ENCODE data around the gene NR2C2.

NR2C2 gene

DNA sequence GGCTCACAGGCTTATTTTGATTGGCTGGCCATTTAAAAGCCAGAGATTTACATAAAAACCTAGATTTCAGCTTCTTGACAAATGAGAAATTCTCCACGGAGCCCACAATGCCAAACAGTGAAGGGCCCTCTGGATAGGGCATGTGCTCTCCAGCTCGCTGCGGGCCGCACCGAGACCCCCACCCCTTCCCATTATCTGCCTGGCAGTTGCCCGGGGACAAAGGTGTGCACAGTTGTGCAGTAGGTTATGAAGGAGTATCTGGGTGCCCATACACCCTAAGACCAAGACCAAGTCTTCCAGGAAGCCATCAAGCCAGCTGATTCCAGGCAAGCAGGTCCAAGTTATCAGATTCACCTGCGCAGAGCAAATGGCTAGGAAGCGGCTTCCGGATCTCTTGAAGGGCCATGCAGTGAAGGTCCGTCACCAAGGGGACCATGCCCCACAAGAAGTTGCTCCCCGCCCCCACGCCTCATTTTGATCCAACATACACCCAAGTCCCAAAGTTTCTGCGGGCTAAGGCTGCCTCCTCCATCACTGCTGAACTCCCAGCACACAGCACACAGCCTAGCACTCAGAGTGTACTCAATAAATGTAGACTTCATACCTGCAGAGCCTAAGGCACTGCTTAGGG lies 116.4 kb downstream of the NR2C2 start:
- DNase-seq (ENCODE audit: low spot score) = no peak

DNA sequence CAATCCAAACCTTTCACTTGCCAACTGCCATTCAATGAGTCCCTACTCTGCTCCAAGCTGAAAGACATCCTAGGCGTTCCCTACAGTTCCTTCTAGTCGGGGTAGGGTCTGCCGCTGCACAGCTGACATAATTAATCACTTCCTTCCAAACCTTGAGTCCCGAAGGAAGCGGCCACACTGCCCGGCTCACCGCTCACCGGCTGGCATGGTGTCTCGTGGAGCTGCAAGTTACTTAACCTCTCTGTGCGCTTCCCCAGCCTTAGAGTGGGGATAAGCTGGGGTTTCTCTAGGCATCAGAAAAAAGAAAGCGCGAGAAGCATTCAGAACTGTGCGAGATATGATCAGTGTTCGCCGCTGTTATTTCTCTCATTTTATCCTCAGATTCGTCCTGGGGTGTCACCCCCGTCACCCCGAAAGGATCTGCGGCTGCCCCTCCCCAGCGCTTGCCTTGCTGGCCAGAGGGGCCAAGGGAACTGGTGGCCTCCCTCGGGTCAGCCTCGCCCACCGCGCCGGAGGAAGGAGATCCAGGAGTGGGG lies 117.0 kb downstream of the NR2C2 start:
- DNase-seq (ENCODE audit: low spot score) = peak; percentile 61

DNA sequence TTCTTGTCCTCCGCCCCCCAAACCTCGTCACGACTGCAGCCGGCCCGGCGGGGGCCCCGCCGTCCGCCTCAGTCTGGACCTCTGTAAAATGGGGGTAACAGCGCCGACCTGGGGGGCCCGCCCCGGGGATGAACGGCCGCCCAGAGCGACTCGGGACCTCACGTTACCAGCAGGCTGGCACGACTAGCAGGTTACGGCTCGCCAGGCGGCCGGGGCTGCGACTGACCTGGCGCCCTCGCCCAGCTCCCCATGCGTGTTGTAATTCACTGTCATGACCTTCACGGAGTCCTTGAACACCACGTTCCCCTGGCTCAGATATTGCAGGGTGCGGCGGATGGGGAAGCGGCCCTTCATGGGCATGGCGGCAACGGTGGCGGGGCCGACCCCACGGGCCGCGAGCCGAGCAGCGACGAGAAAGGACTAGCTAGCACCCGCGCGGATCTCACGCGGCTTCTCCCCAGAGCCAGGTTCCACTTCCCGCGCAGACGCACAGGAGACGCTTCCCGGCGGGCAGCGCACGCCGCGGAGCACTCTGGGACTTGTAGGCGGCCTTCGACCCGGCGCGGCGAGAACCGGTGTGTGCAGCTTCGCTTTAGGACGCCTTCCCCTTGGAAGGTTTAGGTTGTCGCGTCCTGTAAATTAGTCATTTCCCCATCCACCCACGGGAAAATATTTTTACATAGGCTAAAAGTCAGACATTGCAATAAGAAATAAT lies 117.6 kb downstream of the NR2C2 start, which contains the start of gene MRPS25:
Gene MRPS25, minus strand, starts transcription at position 481 of the 715 bp plus-strand sequence. Its CDS starts 121 bp downstream, at position 360.
- DNase-seq (ENCODE audit: low spot score) = peak; percentile 92

DNA sequence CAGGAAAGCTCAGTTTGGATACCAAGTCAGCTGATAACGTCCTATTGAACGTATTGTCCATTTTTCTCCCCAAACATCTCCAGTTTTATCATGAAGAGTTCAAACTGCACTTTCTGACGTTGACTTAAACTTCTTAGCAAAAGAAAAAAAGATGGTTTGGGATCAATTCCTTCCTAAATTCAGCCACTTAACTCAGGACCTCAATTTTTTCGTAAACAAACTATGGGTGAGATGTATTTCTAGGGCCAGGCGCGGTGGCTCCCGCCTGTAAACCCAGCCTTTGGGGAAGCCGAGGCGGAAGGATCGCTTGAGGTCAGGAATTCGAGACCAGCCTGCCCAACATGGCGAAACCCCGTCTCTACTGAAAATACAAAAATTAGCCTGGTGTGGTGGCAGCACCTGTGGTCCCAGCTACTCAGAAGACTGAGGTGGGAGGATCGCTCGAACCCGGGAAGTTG lies 118.2 kb downstream of the NR2C2 start:
- DNase-seq (ENCODE audit: low spot score) = no peak

- DNase-seq (ENCODE audit: low spot score) = no peak
These were observed 119.1 kb downstream of the NR2C2 start for GRCh38 chr3:15066467-15066866.

- DNase-seq (ENCODE audit: low spot score) = no peak
These were observed 122.1 kb downstream of the NR2C2 start for GRCh38 chr3:15069441-15069840.

DNA sequence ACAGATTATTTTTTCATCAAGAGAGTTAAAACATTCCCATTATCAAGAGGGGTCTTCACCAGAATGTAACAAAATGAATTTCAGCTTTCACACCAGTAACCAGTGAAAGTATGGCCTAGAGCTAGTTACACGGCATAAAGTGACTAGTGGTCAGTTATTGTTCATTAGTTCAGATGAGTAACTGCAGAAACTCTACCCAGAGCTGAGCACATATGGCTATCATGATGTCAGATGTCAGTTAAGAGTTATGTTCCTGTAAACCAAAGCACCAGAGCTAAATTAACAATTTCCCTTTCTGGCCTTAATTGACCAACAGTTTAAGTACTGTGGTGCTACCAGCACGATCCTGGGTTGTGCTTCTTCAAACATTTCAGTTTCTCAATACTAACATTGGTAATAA lies 124.3 kb downstream of the NR2C2 start:
- no peak for DNase-seq (ENCODE audit: low spot score)

DNA sequence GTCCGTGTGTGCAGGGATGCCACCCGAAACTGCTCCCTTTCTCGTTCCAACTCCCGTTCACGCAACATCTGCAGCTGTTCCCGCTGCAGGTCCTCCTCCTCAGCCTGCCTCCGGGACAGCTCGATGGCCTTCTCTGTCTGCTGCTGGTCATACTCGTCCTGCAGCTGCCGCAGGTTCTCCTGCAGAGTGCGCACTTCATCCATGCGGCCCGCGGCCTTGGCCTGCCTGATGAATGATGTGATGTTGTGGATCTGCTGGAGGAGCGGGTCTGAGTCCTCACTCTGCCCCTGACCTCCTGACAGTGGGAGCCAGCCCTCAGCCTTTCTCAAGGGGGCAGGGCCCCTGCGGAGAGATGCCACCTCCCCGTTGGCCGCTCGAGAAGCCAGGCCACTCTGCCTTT lies 127.1 kb downstream of the NR2C2 start:
- no peak for DNase-seq (ENCODE audit: low spot score)

DNA sequence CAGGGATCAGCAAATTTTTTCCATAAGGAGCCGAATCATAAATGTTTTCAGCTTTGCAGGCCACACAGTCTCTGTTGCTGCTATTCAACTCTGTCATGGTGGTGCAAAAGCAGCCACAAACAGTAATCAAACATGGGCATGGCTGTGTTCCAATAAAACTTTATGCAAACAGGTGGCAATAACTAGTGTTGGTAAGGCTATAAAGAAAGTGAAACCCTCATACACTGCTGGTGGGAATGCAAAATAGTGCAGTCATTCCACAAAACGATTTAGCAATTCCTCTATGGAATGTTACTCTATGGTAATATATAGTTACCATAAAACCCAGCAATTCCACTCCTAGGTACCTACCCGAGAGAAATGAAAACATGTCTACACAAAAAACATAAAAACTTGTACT lies 131.7 kb downstream of the NR2C2 start:
- DNase-seq (ENCODE audit: low spot score) = no peak

GRCh38 chr3:15081960-15082664 lies 134.7 kb downstream of the NR2C2 start:
- no peak for DNase-seq (ENCODE audit: low spot score)

DNA sequence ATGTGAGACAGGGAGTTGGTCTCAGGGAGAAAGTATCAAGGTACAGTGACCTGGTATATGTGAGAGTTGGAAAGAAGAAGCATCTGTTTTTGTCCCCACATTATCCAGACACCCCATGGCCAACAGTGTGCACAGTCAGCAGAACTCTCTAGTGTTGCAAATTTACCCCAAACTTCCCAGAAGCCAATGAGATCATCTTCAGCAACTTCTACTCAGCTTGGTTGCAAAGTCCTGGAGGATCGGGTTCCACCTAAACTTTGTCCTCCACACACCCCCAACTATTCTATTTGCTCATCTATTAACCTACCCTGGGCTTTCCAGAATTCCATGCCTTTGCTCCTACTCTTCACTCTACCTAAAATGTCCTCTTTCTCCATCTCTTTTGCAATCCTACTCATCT lies 135.9 kb downstream of the NR2C2 start:
- DNase-seq (ENCODE audit: low spot score) = no peak

DNA sequence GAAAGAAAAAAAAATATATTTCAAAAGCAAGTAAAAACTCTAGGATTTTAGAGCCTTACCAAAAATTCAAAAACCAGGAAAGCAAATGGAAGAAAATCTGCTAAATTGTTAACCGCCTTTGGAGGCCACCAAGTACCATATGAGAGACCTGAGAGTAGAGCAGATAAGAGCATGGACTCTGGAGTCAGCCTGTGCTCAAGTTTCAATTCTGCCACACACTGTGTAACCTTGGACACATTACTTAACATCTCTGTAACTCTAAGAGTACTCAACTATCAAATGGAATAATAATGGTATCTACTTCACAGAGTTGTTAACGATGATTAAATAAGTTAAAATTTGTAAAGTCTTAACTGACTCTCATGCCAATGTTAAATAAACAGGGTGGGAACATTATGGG lies 138.9 kb downstream of the NR2C2 start:
- no peak for DNase-seq (ENCODE audit: low spot score)

DNA sequence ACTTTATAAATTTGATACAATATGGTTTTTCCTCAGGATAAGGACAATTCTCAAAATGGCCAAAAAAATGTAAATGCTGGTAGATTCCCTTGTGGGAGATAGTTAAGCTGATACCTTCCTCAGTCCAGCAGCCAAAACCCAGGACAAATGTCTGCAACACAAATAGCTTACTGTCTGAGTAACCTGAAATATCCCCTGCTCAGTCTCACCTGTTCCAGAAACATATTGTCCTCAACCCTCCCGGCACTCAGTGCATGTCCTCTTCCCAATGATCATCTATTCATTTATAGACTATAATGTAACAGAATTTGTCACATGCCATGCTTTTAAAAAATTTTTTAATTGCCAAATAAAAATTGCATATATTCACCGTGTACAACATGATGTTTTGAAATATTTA lies 139.3 kb downstream of the NR2C2 start:
- DNase-seq (ENCODE audit: low spot score) = no peak

DNA sequence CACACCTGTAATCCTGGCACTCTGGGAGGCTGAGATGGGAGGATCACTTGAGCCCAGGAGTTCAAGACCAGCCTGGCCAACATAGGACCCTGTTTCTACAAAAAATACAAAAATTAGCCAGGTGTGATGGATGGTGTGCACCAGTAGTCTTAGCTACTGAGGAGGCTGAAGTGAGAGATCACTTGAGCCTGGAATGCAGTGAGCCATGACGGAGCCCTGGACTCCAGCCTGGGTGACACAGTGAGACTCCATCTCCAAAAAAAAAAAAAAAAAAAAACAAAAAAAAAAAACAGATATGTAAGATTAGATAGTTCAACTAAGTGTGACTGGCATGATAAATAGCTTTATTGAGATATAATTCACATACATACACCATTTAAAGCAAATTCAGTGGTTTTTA lies 141.8 kb downstream of the NR2C2 start:
- DNase-seq (ENCODE audit: low spot score) = no peak

GRCh38 chr3:15091575-15091974 lies 144.2 kb downstream of the NR2C2 start:
- no peak for DNase-seq (ENCODE audit: low spot score)

- DNase-seq (ENCODE audit: low spot score) = no peak
These were observed 145.3 kb downstream of the NR2C2 start for GRCh38 chr3:15092686-15093085.

- DNase-seq (ENCODE audit: low spot score) = no peak
These were observed 146.9 kb downstream of the NR2C2 start for GRCh38 chr3:15094187-15094875.

GRCh38 chr3:15096046-15096445 lies 148.7 kb downstream of the NR2C2 start:
- DNase-seq (ENCODE audit: low spot score) = no peak

DNA sequence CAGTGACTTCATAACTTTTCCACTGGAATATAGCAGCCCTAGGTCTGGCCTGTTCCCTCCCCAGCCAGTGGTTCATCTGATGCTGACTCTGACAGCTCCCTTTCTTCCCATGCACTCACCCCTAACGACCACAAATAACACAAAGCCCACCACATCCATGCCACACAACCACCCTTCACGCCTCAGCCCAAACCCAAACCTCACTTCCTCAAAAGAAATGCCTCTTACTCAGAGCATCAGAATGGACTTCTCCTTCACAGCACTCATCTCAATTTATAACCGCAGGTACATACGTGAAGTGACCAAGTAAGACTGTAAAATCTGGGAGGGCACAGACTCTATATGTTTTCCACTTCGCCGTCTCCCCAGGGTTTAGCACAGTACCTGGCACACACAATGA lies 150.5 kb downstream of the NR2C2 start:
- DNase-seq (ENCODE audit: low spot score) = no peak
